MCF 10A (cell line): ENCODE results near the gene CYP3A4. TPM values are rescaled to one million over a fixed set of nuclear protein-coding genes. Genes with fewer than 3 reads are reported as not detected.

Experiments
- BruUV-seq: library from RNA; stranded (reverse); fragments of 400-500 nt; replicated peaks from 2 replicates; lab custom pipeline; 2021; lab: Mats Ljungman, UMichigan
- CTCF ChIA-PET: fragments of 300-600 bp; sonication (Branson Sonifier 250); formaldehyde crosslinking; extraction: SDS; loops from one replicate; lab custom pipeline; 2021; ENCODE audit warnings: antibody characterized with exemption, inconsistent platforms; lab: Yijun Ruan, JAX
- POLR2A ChIA-PET: fragments of 300-600, 350-650 bp; sonication (Branson Sonifier 250); formaldehyde crosslinking; extraction: SDS; loops from one replicate; lab custom pipeline; 2020; ENCODE audit warnings: antibody characterized with exemption, inconsistent platforms; lab: Yijun Ruan, JAX
- DNase-seq: peaks from one replicate; pipeline ENCODE4 v3.0.0-alpha.2; 2018; ENCODE audit not compliant: unreplicated experiment
- H3K27ac Mint-ChIP-seq: one replicate; pipeline ENCODE4 v1.8.0; 2022; ENCODE audit warnings: mild to moderate bottlenecking, low read depth, mixed read lengths; ENCODE audit not compliant: unreplicated experiment
- H3K27me3 Mint-ChIP-seq: one replicate; pipeline ENCODE4 v1.8.0; 2022; ENCODE audit warnings: mixed read lengths; ENCODE audit not compliant: insufficient read depth, unreplicated experiment
- H3K36me3 Mint-ChIP-seq: one replicate; pipeline ENCODE4 v1.8.0; 2022; ENCODE audit warnings: mild to moderate bottlenecking, moderate library complexity, mixed read lengths; ENCODE audit not compliant: insufficient read depth, unreplicated experiment
- H3K4me1 Mint-ChIP-seq: one replicate; pipeline ENCODE4 v1.8.0; 2022; ENCODE audit warnings: mixed read lengths; ENCODE audit not compliant: insufficient read depth, unreplicated experiment
- H3K4me3 Mint-ChIP-seq: one replicate; pipeline ENCODE4 v1.8.0; 2022; ENCODE audit warnings: mild to moderate bottlenecking, moderate library complexity, mixed read lengths; ENCODE audit not compliant: unreplicated experiment
- H3K9me3 Mint-ChIP-seq: one replicate; pipeline ENCODE4 v1.8.0; 2022; ENCODE audit warnings: mixed read lengths; ENCODE audit not compliant: unreplicated experiment
- CTCF ChIP-seq: fragments of 200-600 bp; IDR thresholded peaks from one replicate; pipeline ENCODE4 v1.8.0; 2022; ENCODE audit warnings: antibody characterized with exemption, mild to moderate bottlenecking; ENCODE audit not compliant: unreplicated experiment
- intact Hi-C: fragments of 100-400 bp; cut with micrococcal nuclease; formaldehyde crosslinking; loops from 2 replicates; pipeline ENCODE4 v1.14.1; 2022
- total RNA-seq: library from RNA; stranded (reverse); gene quantifications from 2 replicates; pipeline ENCODE4 v1.2.3, GENCODE V29; 2022

The CYP3A4 gene
- total RNA-seq, 1 experiment from 2014 or later = not detected

- peaks cover 6% of the 10 kb centered on the region for H3K4me1 Mint-ChIP-seq
- no peaks in the 10 kb centered on the region for H3K27me3 Mint-ChIP-seq
- no peak for DNase-seq
- no TSS peak for BruUV-seq
- ChIA-PET CTCF (no interaction called here), POLR2A (interaction anchor here (0.5 kb wide), 1 partner anchor 26 kb away, joined by 3 read pairs; no protein-coding TSS in a partner anchor)
- no peak for TF ChIP-seq CTCF
- intact Hi-C loops = no loop called here
- H3K9me3 Mint-ChIP-seq = no peaks in the 10 kb centered on the region
- H3K36me3 Mint-ChIP-seq = peaks cover 7% of the 10 kb centered on the region
- H3K27ac Mint-ChIP-seq = no peak overlapping the region
- no peak overlapping the region for H3K4me3 Mint-ChIP-seq
Observed at GRCh38 chr7:99707096-99707495, 76.9 kb downstream of the CYP3A4 start.

Other genes starting within 250 kb of the CYP3A4 start
- gene FAM200A, start 232.1 kb downstream of the CYP3A4 start, total RNA-seq = 6.1 and 7.4 TPM in 2 replicates
- gene ZNF655, start 225.5 kb downstream of the CYP3A4 start, total RNA-seq = 85.2 and 89.9 TPM in 2 replicates
- gene TMEM225B, start 185.9 kb downstream of the CYP3A4 start, total RNA-seq = 0.70 and 0.96 TPM in 2 replicates
- 17.6 and 20.9 TPM in 2 replicates for gene ZSCAN25, start 167.2 kb downstream of the CYP3A4 start, total RNA-seq
- gene CYP3A5, start 104.2 kb downstream of the CYP3A4 start, total RNA-seq = 0.58 and 0.83 TPM in 2 replicates
- not detected in 2 replicates for gene CYP3A7, start 49.0 kb downstream of the CYP3A4 start, total RNA-seq
- not detected in 2 replicates for gene CYP3A43, start 43.8 kb upstream of the CYP3A4 start, total RNA-seq
- not detected in 2 replicates for gene OR2AE1, start 92.8 kb upstream of the CYP3A4 start, total RNA-seq
- gene TRIM4, start 135.3 kb upstream of the CYP3A4 start, total RNA-seq = 28.1 and 28.2 TPM in 2 replicates
- gene GJC3, start 145.4 kb upstream of the CYP3A4 start, total RNA-seq = not detected in 2 replicates
- 0.58 and 0.59 TPM in 2 replicates for gene AZGP1, start 191.8 kb upstream of the CYP3A4 start, total RNA-seq
- 80.2 and 86.2 TPM in 2 replicates for gene ZKSCAN1, start 231.4 kb upstream of the CYP3A4 start, total RNA-seq